Measurements from ENCODE around the gene ARHGAP15. TPM values are rescaled to one million over a fixed set of nuclear protein-coding genes. Genes with fewer than 3 reads are reported as not detected.

Gene ARHGAP15
- total and polyA plus RNA-seq, 2 experiments from 2014 or later = 0.26 TPM; not detected in 1

- TF ChIP-seq ZNF462 (CRISPR knock-in tag; IDR thresholded peaks at IDR 0.05) = no peak
- TF ChIP-seq JUNB (IDR thresholded peaks at IDR 0.05; ENCODE audit: unreplicated experiment) = no peak
- no peak for TF ChIP-seq EZH2 (IDR thresholded peaks at IDR 0.05; ENCODE audit: low read depth, unreplicated experiment)
- TF ChIP-seq NANOG (IDR thresholded peaks at IDR 0.05; ENCODE audit: borderline replicate concordance) = no peak
Observed at GRCh38 chr2:143311426-143311825, 182.2 kb downstream of the ARHGAP15 start (continued).

GRCh38 chr2:143312441-143312840, 183.2 kb downstream of the ARHGAP15 start:
- no peak overlapping the region for H2AFZ ChIP-seq
- H4K20me1 ChIP-seq (replicated peaks; ENCODE audit: insufficient read depth) = no peaks in the 10 kb centered on the region
- H3K27me3 Mint-ChIP-seq (ENCODE audit: insufficient read depth, low read depth, poor library complexity) = peaks cover 2% of the 10 kb centered on the region
- no peaks in the 10 kb centered on the region for H3K36me3 Mint-ChIP-seq (ENCODE audit: low read depth)
- H3K79me2 ChIP-seq (replicated peaks; ENCODE audit: insufficient read depth) = no peaks in the 10 kb centered on the region
- H3K4me1 ChIP-seq (ENCODE audit: insufficient read depth) = no peaks in the 10 kb centered on the region
- TF ChIP-seq CREB1 (CRISPR knock-in tag; IDR thresholded peaks at IDR 0.05; ENCODE audit: low read depth) (no peak), CTCF (conservative IDR thresholded peaks at IDR 0.05; ENCODE audit: low read depth in 2 of 2) (no peak), STAT1 (IDR thresholded peaks at IDR 0.05; ENCODE audit: unreplicated experiment) (no peak), EZH2 (IDR thresholded peaks at IDR 0.05; ENCODE audit: low read depth, unreplicated experiment) (no peak), ZNF331 (CRISPR knock-in tag; IDR thresholded peaks at IDR 0.05; ENCODE audit: low read depth) (no peak)
- H3K9me2 ChIP-seq (ENCODE audit: insufficient read depth) = no peaks in the 10 kb centered on the region
- ATAC-seq (no peak), DNase-seq (ENCODE audit: low spot score) (no peak)
- H3K4me3 Mint-ChIP-seq = no peak overlapping the region
- H3K27ac Mint-ChIP-seq = no peak overlapping the region
- no peaks in the 10 kb centered on the region for H3F3A ChIP-seq (replicated peaks; ENCODE audit: low read depth)
- H3K4me1 Mint-ChIP-seq = no peaks in the 10 kb centered on the region
- no peaks in the 10 kb centered on the region for H3K27me3 ChIP-seq (ENCODE audit: insufficient read depth)
- no peaks in the 10 kb centered on the region for H3K36me3 ChIP-seq (ENCODE audit: insufficient read depth)
- no peak overlapping the region for H3K27ac ChIP-seq (ENCODE audit: low read depth)
- H3K9me3 Mint-ChIP-seq = no peaks in the 10 kb centered on the region
- H3K4me2 ChIP-seq = no peak overlapping the region
- no peak overlapping the region for H3K4me3 ChIP-seq

All from GM23338 (cell line).